Stimulated activated effector memory CD8-positive, alpha-beta T cell treated with anti-CD3 and anti-CD28 coated beads, Interleukin-12 subunit alpha, Interleukin-12 subunit beta, amount 100 ng/mL, for 72 hours (primary cell): ENCODE data around the gene FOXE1.

ENCODE experiments used
- ATAC-seq: fragments of 150-1000 bp; cut with Tn5 transposase; 2 replicates; pipeline ENCODE4 v1.10.0; 2021
- DNase-seq, 2 donors: peaks; one replicate each; pipeline ENCODE4 v3.0.0; 2021 to 2022; ENCODE audit warnings: low spot score in 2 of 2
- H3K27ac Mint-ChIP-seq: one replicate; pipeline ENCODE4 v1.8.0; 2022; ENCODE audit warnings: mild to moderate bottlenecking, mixed read lengths
- H3K36me3 Mint-ChIP-seq: one replicate; pipeline ENCODE4 v1.8.0; 2022; ENCODE audit warnings: mild to moderate bottlenecking, mixed read lengths
- H3K4me1 Mint-ChIP-seq: one replicate; pipeline ENCODE4 v1.8.0; 2022; ENCODE audit warnings: mixed read lengths
- H3K4me3 Mint-ChIP-seq: one replicate; pipeline ENCODE4 v1.8.0; 2022; ENCODE audit warnings: mild to moderate bottlenecking, mixed read lengths
- H3K9me3 Mint-ChIP-seq: one replicate; pipeline ENCODE4 v1.8.0; 2022; ENCODE audit warnings: mixed read lengths

The FOXE1 gene

GRCh38 chr9:97905228-97905627 lies 52.2 kb downstream of the FOXE1 start:
- Mint-ChIP-seq H3K27ac (peak overlapping the region; percentile 90), H3K36me3 (peaks cover 55% of the 10 kb centered on the region), H3K9me3 (no peaks in the 10 kb centered on the region), H3K4me1 (peaks cover 59% of the 10 kb centered on the region), H3K4me3 (peak overlapping the region; percentile 71)
- DNase-seq (no peak), ATAC-seq (peak; percentile 59)
